Thyroid gland (tissue), 4 donors: ENCODE results near the gene TERC.

ENCODE experiments used
- CTCF ChIP-seq, 6 experiments: fragments of 200-600 bp in 3 of 6; fragments of 450-650 bp in 3 of 6; sonication (generic) in 3 of 6; IDR thresholded peaks; one replicate each; pipeline ENCODE4 v1.5.1; 2016 to 2019; ENCODE audit warnings: antibody characterized with exemption in 6 of 6, mild to moderate bottlenecking in 2 of 6, inconsistent platforms in 1 of 6, moderate library complexity in 1 of 6
- POLR2A ChIP-seq, 2 donors: fragments of 450-650 bp; IDR thresholded peaks; one replicate each; pipeline ENCODE4 v1.6.1; 2017; ENCODE audit warnings: antibody characterized with exemption in 2 of 2, mild to moderate bottlenecking in 2 of 2, moderate library complexity in 1 of 2

DNA sequence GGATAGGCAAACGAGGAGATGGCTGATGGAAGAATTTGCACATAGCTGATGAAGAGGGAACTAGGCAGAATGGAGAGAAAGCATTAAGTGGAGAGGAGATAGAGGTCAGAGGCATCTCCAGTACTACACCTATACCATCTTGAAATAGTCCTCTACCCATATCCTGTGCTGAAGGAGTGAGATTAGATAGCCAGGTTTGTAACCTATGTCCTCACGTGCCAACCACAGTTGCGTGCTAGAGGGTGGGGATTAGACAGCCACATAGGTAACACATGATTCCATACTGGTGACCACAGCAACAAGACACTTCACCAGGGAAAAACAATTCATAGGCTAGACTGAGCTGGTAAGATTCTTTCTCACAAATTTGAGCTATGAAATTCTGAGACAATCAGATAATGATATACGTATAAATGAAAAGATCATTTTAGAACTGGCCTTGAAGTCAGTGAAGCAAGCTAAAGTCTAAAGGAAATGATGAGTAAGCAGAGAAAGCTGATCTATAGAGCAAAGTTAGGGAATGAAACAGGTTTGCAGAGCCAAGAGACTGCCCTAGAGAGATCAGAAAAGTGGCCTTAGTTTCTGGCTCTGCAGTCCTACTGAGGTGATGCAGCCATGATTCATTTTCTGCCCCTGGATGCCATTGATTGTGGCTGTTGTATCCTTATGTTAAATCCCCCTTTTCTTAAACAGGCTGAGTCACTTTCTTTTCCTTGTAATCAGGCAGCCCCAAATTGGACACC, 26.0 kb upstream of the TERC start:
- TF ChIP-seq CTCF (IDR thresholded peaks at IDR 0.05) (no peak), POLR2A (IDR thresholded peaks at IDR 0.05) (no peak)
